Measurements from ENCODE around the gene STAT6.

STAT6 gene

GRCh38 chr12:57087010-57087690 is 24.0 kb downstream of the STAT6 start:
- Histone ChIP-seq H3K4me2 (ENCODE audit: low read length, poor library complexity, severe bottlenecking) (peak overlapping the region; percentile 95), H3K4ac (ENCODE audit: low read depth in 1 of 2, low read length in 2 of 2) (peak overlapping the region; percentile 95 to 97), H3K18ac (ENCODE audit: low read depth in 1 of 2, low read length in 2 of 2) (peak overlapping the region; percentile 88 to 92), H3K4me1 (ENCODE audit: control insufficient read depth, insufficient read depth, low read depth, low read length) (peaks cover 15% of the 10 kb centered on the region), H3K79me1 (replicated peaks; ENCODE audit: low read length, poor library complexity, severe bottlenecking) (peaks cover 9% of the 10 kb centered on the region), H2AFZ (ENCODE audit: low read depth, low read length) (no peak overlapping the region), H3K9me3 (ENCODE audit: control insufficient read depth, low read length) (no peaks in the 10 kb centered on the region), H3K36me3 (ENCODE audit: control insufficient read depth in 1 of 2, insufficient read depth in 2 of 2, low read depth in 1 of 2, low read length in 2 of 2) (peaks cover 12 to 18% of the 10 kb centered on the region in 2 experiments), H3K23ac (ENCODE audit: low read length in 2 of 2) (peak overlapping the region in 1 of 2 experiments; percentile 48), H2BK12ac (ENCODE audit: low read length in 2 of 2) (peak overlapping the region; percentile 12 to 73), H3K4me3 (ENCODE audit: insufficient read depth in 1 of 2, low read depth in 1 of 2, low read length in 2 of 2) (peak overlapping the region; percentile 65 to 81), H3K27ac (ENCODE audit: low read length, poor library complexity, severe bottlenecking) (peak overlapping the region; percentile 96), H2BK5ac (ENCODE audit: low read depth, low read length, poor library complexity, severe bottlenecking) (peak overlapping the region; percentile 90), H3K27me3 (ENCODE audit: control insufficient read depth in 1 of 2, insufficient read depth in 1 of 2, low read length in 2 of 2) (no peaks in the 10 kb centered on the region), H3K14ac (ENCODE audit: low read length in 2 of 2) (no peak overlapping the region), H3K9ac (ENCODE audit: low read length) (peak overlapping the region; percentile 97), H2BK15ac (ENCODE audit: low read depth, poor library complexity, severe bottlenecking) (peak overlapping the region; percentile 92), H2BK120ac (ENCODE audit: low read depth, low read length) (peak overlapping the region; percentile 99), H4K91ac (ENCODE audit: low read length) (peak overlapping the region; percentile 92), H2AK5ac (ENCODE audit: low read length, severe bottlenecking) (peak overlapping the region; percentile 6), H4K8ac (ENCODE audit: low read length) (peak overlapping the region; percentile 85)
- DNase-seq, result peak; percentile 93
- 0% methylated on average over 22 of the region's 52 CpGs for WGBS

GRCh38 chr12:57086493-57087009 is 24.6 kb downstream of the STAT6 start:
- peak overlapping the region; percentile 96 for H3K27ac ChIP-seq (ENCODE audit: low read length, poor library complexity, severe bottlenecking)
- peaks cover 13% of the 10 kb centered on the region for H3K4me1 ChIP-seq (ENCODE audit: control insufficient read depth, insufficient read depth, low read depth, low read length)
- no peaks in the 10 kb centered on the region for H3K27me3 ChIP-seq (ENCODE audit: control insufficient read depth in 1 of 2, insufficient read depth in 1 of 2, low read length in 2 of 2)
- H3K36me3 ChIP-seq (ENCODE audit: control insufficient read depth in 1 of 2, insufficient read depth in 2 of 2, low read depth in 1 of 2, low read length in 2 of 2), result peaks cover 6 to 12% of the 10 kb centered on the region in 2 experiments
- H3K4me3 ChIP-seq (ENCODE audit: insufficient read depth in 1 of 2, low read depth in 1 of 2, low read length in 2 of 2), result peak overlapping the region; percentile 65 to 81
- peak overlapping the region; percentile 92 for H4K91ac ChIP-seq (ENCODE audit: low read length)
- no peaks in the 10 kb centered on the region for H3K9me3 ChIP-seq (ENCODE audit: control insufficient read depth, low read length)
- H2AK5ac ChIP-seq (ENCODE audit: low read length, severe bottlenecking), result peak overlapping the region; percentile 23
- H2BK5ac ChIP-seq (ENCODE audit: low read depth, low read length, poor library complexity, severe bottlenecking), result peak overlapping the region; percentile 77
- H2BK12ac ChIP-seq (ENCODE audit: low read length in 2 of 2), result peak overlapping the region in 1 of 2 experiments; percentile 86
- peak overlapping the region; percentile 95 for H3K4me2 ChIP-seq (ENCODE audit: low read length, poor library complexity, severe bottlenecking)
- peak overlapping the region; percentile 99 for H2BK120ac ChIP-seq (ENCODE audit: low read depth, low read length)
- no peak overlapping the region for H2BK15ac ChIP-seq (ENCODE audit: low read depth, poor library complexity, severe bottlenecking)
- no peak overlapping the region for H3K14ac ChIP-seq (ENCODE audit: low read length in 2 of 2)
- no peak overlapping the region for H3K23ac ChIP-seq (ENCODE audit: low read length in 2 of 2)
- H3K9ac ChIP-seq (ENCODE audit: low read length), result peak overlapping the region; percentile 96
- H3K4ac ChIP-seq (ENCODE audit: low read depth in 1 of 2, low read length in 2 of 2), result peak overlapping the region in 1 of 2 experiments; percentile 95
- 3% methylated on average over 8 of the region's 14 CpGs for WGBS
- H2AFZ ChIP-seq (ENCODE audit: low read depth, low read length), result no peak overlapping the region
- peaks cover 6% of the 10 kb centered on the region for H3K79me1 ChIP-seq (replicated peaks; ENCODE audit: low read length, poor library complexity, severe bottlenecking)
- peak overlapping the region; percentile 85 for H4K8ac ChIP-seq (ENCODE audit: low read length)
- peak; percentile 89 for DNase-seq
- peak overlapping the region; percentile 65 to 92 for H3K18ac ChIP-seq (ENCODE audit: low read depth in 1 of 2, low read length in 2 of 2)

- peak overlapping the region in 1 of 2 experiments; percentile 81 for H3K4me3 ChIP-seq (ENCODE audit: insufficient read depth in 1 of 2, low read depth in 1 of 2, low read length in 2 of 2)
- H3K4me1 ChIP-seq (ENCODE audit: control insufficient read depth, insufficient read depth, low read depth, low read length), result peaks cover 10% of the 10 kb centered on the region
- H4K8ac ChIP-seq (ENCODE audit: low read length), result peak overlapping the region; percentile 78
- H3K36me3 ChIP-seq (ENCODE audit: control insufficient read depth in 1 of 2, insufficient read depth in 2 of 2, low read depth in 1 of 2, low read length in 2 of 2), result peaks cover under 1 to 7% of the 10 kb centered on the region in 2 experiments
- no peak for DNase-seq
- H2AFZ ChIP-seq (ENCODE audit: low read depth, low read length), result no peak overlapping the region
- H2AK5ac ChIP-seq (ENCODE audit: low read length, severe bottlenecking), result peak overlapping the region; percentile 23
- no peak overlapping the region for H3K14ac ChIP-seq (ENCODE audit: low read length in 2 of 2)
- H3K27me3 ChIP-seq (ENCODE audit: control insufficient read depth in 1 of 2, insufficient read depth in 1 of 2, low read length in 2 of 2), result no peaks in the 10 kb centered on the region
- peak overlapping the region; percentile 60 for H3K27ac ChIP-seq (ENCODE audit: low read length, poor library complexity, severe bottlenecking)
- H3K18ac ChIP-seq (ENCODE audit: low read depth in 1 of 2, low read length in 2 of 2), result peak overlapping the region; percentile 18 to 65
- no peaks in the 10 kb centered on the region for H3K9me3 ChIP-seq (ENCODE audit: control insufficient read depth, low read length)
- peak overlapping the region; percentile 54 for H2BK120ac ChIP-seq (ENCODE audit: low read depth, low read length)
- H2BK15ac ChIP-seq (ENCODE audit: low read depth, poor library complexity, severe bottlenecking), result no peak overlapping the region
- 20% methylated on average over 12 of the region's 12 CpGs for WGBS
- peak overlapping the region; percentile 95 for H3K4me2 ChIP-seq (ENCODE audit: low read length, poor library complexity, severe bottlenecking)
- peaks cover 1% of the 10 kb centered on the region for H3K79me1 ChIP-seq (replicated peaks; ENCODE audit: low read length, poor library complexity, severe bottlenecking)
- peak overlapping the region; percentile 35 to 75 for H3K4ac ChIP-seq (ENCODE audit: low read depth in 1 of 2, low read length in 2 of 2)
- peak overlapping the region; percentile 80 to 86 for H2BK12ac ChIP-seq (ENCODE audit: low read length in 2 of 2)
- no peak overlapping the region for H3K23ac ChIP-seq (ENCODE audit: low read length in 2 of 2)
- H4K91ac ChIP-seq (ENCODE audit: low read length), result peak overlapping the region; percentile 90
- peak overlapping the region; percentile 96 for H3K9ac ChIP-seq (ENCODE audit: low read length)
- H2BK5ac ChIP-seq (ENCODE audit: low read depth, low read length, poor library complexity, severe bottlenecking), result no peak overlapping the region
These were observed 25.1 kb downstream of the STAT6 start for GRCh38 chr12:57085999-57086492.

GRCh38 chr12:57080855-57081254 is 30.3 kb downstream of the STAT6 start:
- Histone ChIP-seq H3K23ac (ENCODE audit: low read length in 2 of 2) (no peak overlapping the region), H3K27ac (ENCODE audit: low read length, poor library complexity, severe bottlenecking) (no peak overlapping the region), H2BK120ac (ENCODE audit: low read depth, low read length) (no peak overlapping the region), H3K4me3 (ENCODE audit: insufficient read depth in 1 of 2, low read depth in 1 of 2, low read length in 2 of 2) (no peak overlapping the region), H3K4me2 (ENCODE audit: low read length, poor library complexity, severe bottlenecking) (no peak overlapping the region), H3K36me3 (ENCODE audit: control insufficient read depth in 1 of 2, insufficient read depth in 2 of 2, low read depth in 1 of 2, low read length in 2 of 2) (no peaks in the 10 kb centered on the region), H4K91ac (ENCODE audit: low read length) (no peak overlapping the region), H3K9ac (ENCODE audit: low read length) (no peak overlapping the region), H2BK5ac (ENCODE audit: low read depth, low read length, poor library complexity, severe bottlenecking) (no peak overlapping the region), H3K27me3 (ENCODE audit: control insufficient read depth in 1 of 2, insufficient read depth in 1 of 2, low read length in 2 of 2) (no peaks in the 10 kb centered on the region), H4K8ac (ENCODE audit: low read length) (no peak overlapping the region), H3K4ac (ENCODE audit: low read depth in 1 of 2, low read length in 2 of 2) (no peak overlapping the region), H3K9me3 (ENCODE audit: control insufficient read depth, low read length) (no peaks in the 10 kb centered on the region), H3K4me1 (ENCODE audit: control insufficient read depth, insufficient read depth, low read depth, low read length) (peaks cover 1% of the 10 kb centered on the region), H2BK15ac (ENCODE audit: low read depth, poor library complexity, severe bottlenecking) (no peak overlapping the region), H2AFZ (ENCODE audit: low read depth, low read length) (no peak overlapping the region), H2AK5ac (ENCODE audit: low read length, severe bottlenecking) (no peak overlapping the region), H3K14ac (ENCODE audit: low read length in 2 of 2) (no peak overlapping the region), H3K18ac (ENCODE audit: low read depth in 1 of 2, low read length in 2 of 2) (no peak overlapping the region), H2BK12ac (ENCODE audit: low read length in 2 of 2) (no peak overlapping the region), H3K79me1 (replicated peaks; ENCODE audit: low read length, poor library complexity, severe bottlenecking) (peaks cover 2% of the 10 kb centered on the region)
- no peak for DNase-seq
- WGBS, result 83% methylated on average over 1 of the region's 1 CpG

Measured in mesenchymal stem cell (in vitro differentiated cells and primary cell).